Natural killer cell (primary cell): ENCODE data around the gene B3GALT6. TPM values are rescaled to one million over a fixed set of nuclear protein-coding genes. Genes with fewer than 3 reads are reported as not detected.

Experiments used
- ATAC-seq, 3 donors: fragments of 150-1000 bp in 2 of 3; fragments of 200-7000 bp in 1 of 3; cut with Tn5 transposase; 1 replicate in 1 of 3; 2 replicates in 2 of 3; pipeline ENCODE4 v1.10.0; 2021; ENCODE audit warnings: mild to moderate bottlenecking in 2 of 3, moderate library complexity in 2 of 3
- DNase-seq, 2 donors: peaks; one replicate each; pipeline versions ENCODE4 v3.0.0 to v3.0.0-alpha.2; 2013 to 2021; ENCODE audit warnings: mixed read lengths in 1 of 2
- H3K27ac ChIP-seq: one replicate; pipeline ENCODE4 v1.5.1; 2013; ENCODE audit warnings: mild to moderate bottlenecking, low read length
- H3K27me3 ChIP-seq: one replicate; pipeline ENCODE4 v1.6.1; 2013; ENCODE audit warnings: low read length; ENCODE audit not compliant: control insufficient read depth, insufficient read depth
- H3K36me3 ChIP-seq: one replicate; pipeline ENCODE4 v1.6.1; 2013; ENCODE audit warnings: low read length; ENCODE audit not compliant: control insufficient read depth, insufficient read depth
- H3K4me1 ChIP-seq: one replicate; pipeline ENCODE4 v1.6.1; 2013; ENCODE audit warnings: low read length; ENCODE audit not compliant: control insufficient read depth, insufficient read depth
- H3K4me3 ChIP-seq: one replicate; pipeline ENCODE4 v1.5.1; 2013; ENCODE audit warnings: low read length
- H3K9me3 ChIP-seq: one replicate; pipeline ENCODE4 v1.6.1; 2013; ENCODE audit warnings: low read length; ENCODE audit not compliant: control insufficient read depth, insufficient read depth
- H3K27ac Mint-ChIP-seq, 2 donors: one replicate each; pipeline ENCODE4 v1.8.0; 2022; ENCODE audit warnings: mild to moderate bottlenecking in 2 of 2, mixed read lengths in 2 of 2, moderate library complexity in 1 of 2
- H3K27me3 Mint-ChIP-seq, 2 donors: one replicate each; pipeline ENCODE4 v1.8.0; 2022; ENCODE audit warnings: low read depth in 2 of 2, mixed read lengths in 2 of 2
- H3K36me3 Mint-ChIP-seq: one replicate; pipeline ENCODE4 v1.8.0; 2022; ENCODE audit warnings: mixed read lengths
- H3K4me1 Mint-ChIP-seq, 2 donors: one replicate each; pipeline ENCODE4 v1.8.0; 2022; ENCODE audit warnings: mixed read lengths in 2 of 2
- H3K4me3 Mint-ChIP-seq: one replicate; pipeline ENCODE4 v1.8.0; 2022; ENCODE audit warnings: mild to moderate bottlenecking, moderate library complexity, mixed read lengths
- H3K9me3 Mint-ChIP-seq, 2 donors: one replicate each; pipeline ENCODE4 v1.8.0; 2022; ENCODE audit warnings: mixed read lengths in 2 of 2
- CTCF ChIP-seq: fragments of 200-600 bp; IDR thresholded peaks from one replicate; pipeline ENCODE4 v1.8.0; 2022; ENCODE audit warnings: antibody characterized with exemption
- WGBS: methylation state at CpG from one replicate; pipeline ENCODE4 v1.1.7; 2013; ENCODE audit warnings: missing lambda C conversion rate; ENCODE audit not compliant: insufficient coverage; 5-methylcytosine and 5-hydroxymethylcytosine counted together
- intact Hi-C: fragments of 100-400 bp; cut with micrococcal nuclease; formaldehyde crosslinking; loops from one replicate; pipeline ENCODE4 v1.14.2; 2022
- total RNA-seq, 4 donors: library from RNA; stranded (reverse); fragments of 120-200 nt in 1 of 4; gene quantifications; one replicate each; pipeline versions ENCODE4 v1.2.3 to v1.2.4, GENCODE V29; 2013 to 2022

The B3GALT6 gene
- total RNA-seq, 3 donors from 2014 or later (not counting 1 experiment from before 2014, with no cell fraction given) = 13.7 to 16.5 (median 16.3) TPM

- H3K4me1 ChIP-seq = peaks cover 19% of the 10 kb centered on the region
- H3K36me3 Mint-ChIP-seq = no peaks in the 10 kb centered on the region
- no peak overlapping the region for H3K4me3 ChIP-seq
- no peaks in the 10 kb centered on the region for H3K9me3 ChIP-seq
- intact Hi-C loops = no loop called here
- H3K27me3 Mint-ChIP-seq = no peaks in the 10 kb centered on the region
- H3K27me3 ChIP-seq = no peaks in the 10 kb centered on the region
- no peak for ATAC-seq
- peaks cover 6 to 15% of the 10 kb centered on the region in 2 donors for H3K4me1 Mint-ChIP-seq
- DNase-seq = peak in 1 of 2 donors; percentile 16
- peaks cover 0 to 7% of the 10 kb centered on the region in 2 donors for H3K9me3 Mint-ChIP-seq
- TF ChIP-seq CTCF = no peak
- 93% methylated on average over 21 of the region's 23 CpGs for WGBS
- peak overlapping the region in 1 of 2 donors; percentile 93 for H3K27ac Mint-ChIP-seq
- H3K27ac ChIP-seq = no peak overlapping the region
- no peaks in the 10 kb centered on the region for H3K36me3 ChIP-seq
- no peak overlapping the region for H3K4me3 Mint-ChIP-seq
Observed at GRCh38 chr1:1198423-1199140, 33.5 kb upstream of the B3GALT6 start.

DNA sequence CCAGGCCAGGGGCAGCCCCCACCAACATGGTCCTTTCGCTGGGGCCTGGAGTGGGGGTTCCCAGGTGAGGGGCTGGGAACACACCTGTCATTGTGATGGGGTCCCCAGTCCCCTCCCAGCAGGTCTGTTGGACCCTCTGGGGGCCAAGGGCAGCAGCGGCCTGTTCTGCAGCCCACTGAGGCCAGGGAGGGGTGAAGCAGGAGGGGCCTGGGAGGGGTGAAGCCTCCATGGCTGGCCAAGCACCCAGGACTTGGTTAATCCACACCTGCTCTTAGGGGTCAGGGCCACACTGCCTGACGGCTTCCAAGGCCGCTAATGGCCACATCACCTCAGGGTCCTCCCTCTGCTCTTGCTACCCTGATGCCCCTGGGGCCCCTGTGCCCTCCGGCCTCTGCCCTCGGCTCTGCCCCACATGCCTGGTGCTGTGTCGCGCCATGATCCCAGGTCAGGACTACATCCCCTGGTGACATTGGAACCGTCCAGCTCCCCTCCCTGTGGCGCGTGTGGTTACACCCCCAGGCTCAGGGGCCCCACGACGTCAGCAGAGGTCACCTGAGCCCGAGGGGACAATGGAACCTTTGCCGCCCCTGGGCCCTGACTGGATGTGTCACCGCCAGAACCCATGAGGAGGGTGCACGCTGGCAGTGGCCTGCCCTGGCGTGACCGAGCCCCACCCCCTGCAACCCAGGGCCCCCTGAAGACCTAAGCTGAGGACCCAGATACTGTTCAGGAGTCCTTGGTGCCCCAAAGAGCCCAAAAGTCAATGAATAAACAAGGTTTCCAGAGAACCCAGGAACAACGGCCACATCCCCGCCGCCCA, 32.7 kb upstream of the B3GALT6 start:
- Histone ChIP-seq H3K4me3 (no peak overlapping the region), H3K4me1 (peaks cover 19% of the 10 kb centered on the region), H3K27me3 (no peaks in the 10 kb centered on the region), H3K36me3 (no peaks in the 10 kb centered on the region), H3K27ac (peak overlapping the region; percentile 83), H3K9me3 (no peaks in the 10 kb centered on the region)
- Mint-ChIP-seq H3K4me3 (peak overlapping the region; percentile 62), H3K9me3 (peaks cover 0 to 7% of the 10 kb centered on the region in 2 donors), H3K4me1 (peaks cover 6 to 15% of the 10 kb centered on the region in 2 donors), H3K27me3 (no peaks in the 10 kb centered on the region), H3K36me3 (no peaks in the 10 kb centered on the region), H3K27ac (peak overlapping the region; percentile 91 to 93)
- ATAC-seq (no peak), DNase-seq (peak in 1 of 2 donors; percentile 24)
- 86% methylated on average over 22 of the region's 22 CpGs for WGBS
- no peak for TF ChIP-seq CTCF
- intact Hi-C loops = no loop called here

GRCh38 chr1:1199961-1200875, 31.8 kb upstream of the B3GALT6 start:
- Mint-ChIP-seq H3K9me3 (peaks cover 0 to 1% of the 10 kb centered on the region in 2 donors), H3K27ac (peak overlapping the region; percentile 91 to 93), H3K4me3 (peak overlapping the region; percentile 68), H3K36me3 (no peaks in the 10 kb centered on the region), H3K27me3 (no peaks in the 10 kb centered on the region), H3K4me1 (peaks cover 6 to 15% of the 10 kb centered on the region in 2 donors)
- Histone ChIP-seq H3K27me3 (no peaks in the 10 kb centered on the region), H3K9me3 (no peaks in the 10 kb centered on the region), H3K4me3 (peak overlapping the region; percentile 23), H3K36me3 (no peaks in the 10 kb centered on the region), H3K4me1 (peaks cover 28% of the 10 kb centered on the region), H3K27ac (peak overlapping the region; percentile 83)
- intact Hi-C loops = no loop called here
- DNase-seq = peak; percentile 17 to 36
- 74% methylated on average over 31 of the region's 31 CpGs for WGBS
- ATAC-seq = no peak
- TF ChIP-seq CTCF = no peak
